HepG2 (cell line): Measurements from ENCODE around the gene XPR1. TPM values are rescaled to one million over a fixed set of nuclear protein-coding genes. Genes with fewer than 3 reads are reported as not detected.

Source experiments
- ARID4A ChIP-seq: sonication (generic); formaldehyde crosslinking; IDR thresholded peaks from 2 replicates; pipeline ENCODE4 v1.5.0; 2020; ENCODE audit warnings: mild to moderate bottlenecking, missing genetic modification reagents, borderline replicate concordance
- ELF3 ChIP-seq: IDR thresholded peaks from 2 replicates; pipeline ENCODE4 v1.6.1; 2016; ENCODE audit warnings: missing genetic modification reagents, missing compliant biosample characterization
- FOXM1 ChIP-seq: sonication (generic); formaldehyde crosslinking; IDR thresholded peaks from 2 replicates; pipeline ENCODE4 v1.5.0; 2020; ENCODE audit warnings: missing genetic modification reagents
- GABPA ChIP-seq, 2 experiments: IDR thresholded peaks; 2 replicates each; pipeline ENCODE4 v1.6.1; 2011 to 2016; ENCODE audit warnings: low read depth in 2 of 2, low read length in 1 of 2, missing biosample characterization in 1 of 2, missing genetic modification characterization in 1 of 2
- GPBP1L1 ChIP-seq: sonication (generic); formaldehyde crosslinking; IDR thresholded peaks from 2 replicates; pipeline ENCODE4 v1.5.0; 2020; ENCODE audit warnings: mild to moderate bottlenecking, missing genetic modification reagents
- PBX3 ChIP-seq: sonication (generic); formaldehyde crosslinking; IDR thresholded peaks from 2 replicates; pipeline ENCODE4 v1.8.1; 2023; ENCODE audit warnings: missing genetic modification reagents, inconsistent platforms, borderline replicate concordance
- SALL2 ChIP-seq: sonication (generic); formaldehyde crosslinking; IDR thresholded peaks from 2 replicates; pipeline ENCODE4 v1.8.1; 2023; ENCODE audit warnings: mild to moderate bottlenecking, missing genetic modification reagents, inconsistent platforms
- SATB2 ChIP-seq: sonication (generic); formaldehyde crosslinking; IDR thresholded peaks from 2 replicates; pipeline ENCODE4 v1.5.0; 2020; ENCODE audit warnings: missing genetic modification reagents
- ZNF274 ChIP-seq: sonication (generic); formaldehyde crosslinking; IDR thresholded peaks from 2 replicates; pipeline ENCODE4 v1.5.1; 2020; ENCODE audit warnings: mild to moderate bottlenecking, missing genetic modification reagents
- ZNF598 ChIP-seq: sonication (generic); formaldehyde crosslinking; IDR thresholded peaks from 2 replicates; pipeline ENCODE4 v1.5.1; 2020; ENCODE audit warnings: mild to moderate bottlenecking, missing genetic modification reagents, borderline replicate concordance
- ZNF737 ChIP-seq: sonication (generic); formaldehyde crosslinking; IDR thresholded peaks from 2 replicates; pipeline ENCODE4 v1.5.0; 2020; ENCODE audit warnings: missing genetic modification reagents, mild to moderate bottlenecking, borderline replicate concordance
- ZNF761 ChIP-seq: sonication (generic); formaldehyde crosslinking; conservative IDR thresholded peaks from 2 replicates; pipeline ENCODE4 v1.4.0; 2020; ENCODE audit warnings: mild to moderate bottlenecking, missing genetic modification reagents
- polyA plus RNA-seq, 8 experiments: library from polyadenylated mRNA; depleted of rRNA in 3 of 8; stranded (reverse) in 7 of 8; unstranded in 1 of 8; fragments of >200 nt; fragmentation: Illumina TruSeq in 4 of 8; extraction: Trizol in 4 of 8; gene quantifications; 2 replicates each; pipeline versions ENCODE4 v1.2.1 to v1.2.3, GENCODE V29; 2011 to 2016; ENCODE audit warnings: low read depth in 4 of 8, missing spikeins in 1 of 8, mixed read lengths in 1 of 8; ENCODE audit not compliant: insufficient read depth in 1 of 8
- total RNA-seq, 5 experiments: library from RNA; depleted of rRNA; stranded (reverse); fragments of >200 nt; fragmentation: Illumina TruSeq; extraction: Trizol; gene quantifications; 2 replicates each; pipeline ENCODE4 v1.2.3, GENCODE V29; 2016; ENCODE audit warnings: low read depth in 1 of 5
- TF ChIP-seq, protein P1 (sequence below): sonication (generic); formaldehyde crosslinking; IDR thresholded peaks from 2 replicates; pipeline ENCODE4 v1.5.0; 2020; ENCODE audit warnings: mild to moderate bottlenecking, missing genetic modification reagents, borderline replicate concordance

The XPR1 gene
- total and polyA plus RNA-seq, 2 of the 13 experiments (the other 11 are each of a cell fraction or from before 2014, with no cell fraction given): 22.3 to 23.6 TPM

GRCh38 chr1:180927348-180927747, 295.5 kb downstream of the XPR1 start (continued):
- TF ChIP-seq ZNF598 (CRISPR knock-in tag) (no peak), GPBP1L1 (CRISPR knock-in tag) (no peak), SATB2 (no peak), PBX3 (CRISPR knock-in tag) (no peak), GABPA (IDR thresholded peaks at IDR 0.05; ENCODE audit: low read depth, low read length) (no peak), GABPA (CRISPR knock-in tag; IDR thresholded peaks at IDR 0.05; ENCODE audit: low read depth) (no peak), ZNF761 (CRISPR knock-in tag) (no peak), ZNF274 (CRISPR knock-in tag) (no peak), ZNF737 (CRISPR knock-in tag) (no peak), FOXM1 (CRISPR knock-in tag) (no peak), ELF3 (CRISPR knock-in tag) (no peak), SALL2 (CRISPR knock-in tag) (no peak), ARID4A (CRISPR knock-in tag) (peak; percentile 32; the same call in 1 of the 2 replicates)
- TF ChIP-seq, protein P1, sequence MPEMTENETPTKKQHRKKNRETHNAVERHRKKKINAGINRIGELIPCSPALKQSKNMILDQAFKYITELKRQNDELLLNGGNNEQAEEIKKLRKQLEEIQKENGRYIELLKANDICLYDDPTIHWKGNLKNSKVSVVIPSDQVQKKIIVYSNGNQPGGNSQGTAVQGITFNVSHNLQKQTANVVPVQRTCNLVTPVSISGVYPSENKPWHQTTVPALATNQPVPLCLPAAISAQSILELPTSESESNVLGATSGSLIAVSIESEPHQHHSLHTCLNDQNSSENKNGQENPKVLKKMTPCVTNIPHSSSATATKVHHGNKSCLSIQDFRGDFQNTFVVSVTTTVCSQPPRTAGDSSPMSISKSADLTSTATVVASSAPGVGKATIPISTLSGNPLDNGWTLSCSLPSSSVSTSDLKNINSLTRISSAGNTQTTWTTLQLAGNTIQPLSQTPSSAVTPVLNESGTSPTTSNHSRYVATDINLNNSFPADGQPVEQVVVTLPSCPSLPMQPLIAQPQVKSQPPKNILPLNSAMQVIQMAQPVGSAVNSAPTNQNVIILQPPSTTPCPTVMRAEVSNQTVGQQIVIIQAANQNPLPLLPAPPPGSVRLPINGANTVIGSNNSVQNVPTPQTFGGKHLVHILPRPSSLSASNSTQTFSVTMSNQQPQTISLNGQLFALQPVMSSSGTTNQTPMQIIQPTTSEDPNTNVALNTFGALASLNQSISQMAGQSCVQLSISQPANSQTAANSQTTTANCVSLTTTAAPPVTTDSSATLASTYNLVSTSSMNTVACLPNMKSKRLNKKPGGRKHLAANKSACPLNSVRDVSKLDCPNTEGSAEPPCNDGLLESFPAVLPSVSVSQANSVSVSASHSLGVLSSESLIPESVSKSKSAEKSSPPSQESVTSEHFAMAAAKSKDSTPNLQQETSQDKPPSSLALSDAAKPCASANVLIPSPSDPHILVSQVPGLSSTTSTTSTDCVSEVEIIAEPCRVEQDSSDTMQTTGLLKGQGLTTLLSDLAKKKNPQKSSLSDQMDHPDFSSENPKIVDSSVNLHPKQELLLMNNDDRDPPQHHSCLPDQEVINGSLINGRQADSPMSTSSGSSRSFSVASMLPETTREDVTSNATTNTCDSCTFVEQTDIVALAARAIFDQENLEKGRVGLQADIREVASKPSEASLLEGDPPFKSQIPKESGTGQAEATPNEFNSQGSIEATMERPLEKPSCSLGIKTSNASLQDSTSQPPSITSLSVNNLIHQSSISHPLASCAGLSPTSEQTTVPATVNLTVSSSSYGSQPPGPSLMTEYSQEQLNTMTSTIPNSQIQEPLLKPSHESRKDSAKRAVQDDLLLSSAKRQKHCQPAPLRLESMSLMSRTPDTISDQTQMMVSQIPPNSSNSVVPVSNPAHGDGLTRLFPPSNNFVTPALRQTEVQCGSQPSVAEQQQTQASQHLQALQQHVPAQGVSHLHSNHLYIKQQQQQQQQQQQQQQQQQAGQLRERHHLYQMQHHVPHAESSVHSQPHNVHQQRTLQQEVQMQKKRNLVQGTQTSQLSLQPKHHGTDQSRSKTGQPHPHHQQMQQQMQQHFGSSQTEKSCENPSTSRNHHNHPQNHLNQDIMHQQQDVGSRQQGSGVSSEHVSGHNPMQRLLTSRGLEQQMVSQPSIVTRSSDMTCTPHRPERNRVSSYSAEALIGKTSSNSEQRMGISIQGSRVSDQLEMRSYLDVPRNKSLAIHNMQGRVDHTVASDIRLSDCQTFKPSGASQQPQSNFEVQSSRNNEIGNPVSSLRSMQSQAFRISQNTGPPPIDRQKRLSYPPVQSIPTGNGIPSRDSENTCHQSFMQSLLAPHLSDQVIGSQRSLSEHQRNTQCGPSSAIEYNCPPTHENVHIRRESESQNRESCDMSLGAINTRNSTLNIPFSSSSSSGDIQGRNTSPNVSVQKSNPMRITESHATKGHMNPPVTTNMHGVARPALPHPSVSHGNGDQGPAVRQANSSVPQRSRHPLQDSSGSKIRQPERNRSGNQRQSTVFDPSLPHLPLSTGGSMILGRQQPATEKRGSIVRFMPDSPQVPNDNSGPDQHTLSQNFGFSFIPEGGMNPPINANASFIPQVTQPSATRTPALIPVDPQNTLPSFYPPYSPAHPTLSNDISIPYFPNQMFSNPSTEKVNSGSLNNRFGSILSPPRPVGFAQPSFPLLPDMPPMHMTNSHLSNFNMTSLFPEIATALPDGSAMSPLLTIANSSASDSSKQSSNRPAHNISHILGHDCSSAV (CRISPR knock-in tag): no peak
